ENCODE results near the gene NDUFA12. TPM values are rescaled to one million over a fixed set of nuclear protein-coding genes. Genes with fewer than 3 reads are reported as not detected.

The NDUFA12 gene
- total and polyA plus RNA-seq, 9 of the 15 experiments (the other 6 are each of a cell fraction or from before 2014, with no cell fraction given), result 115 to 986 (median 283) TPM

GRCh38 chr12:94954029-94954685 lies 49.3 kb downstream of the NDUFA12 start (continued):
- peak; percentile 21; the same call in 1 of the 2 replicates for TF ChIP-seq REST (IDR thresholded peaks at IDR 0.05; ENCODE audit: borderline replicate concordance)
- TF ChIP-seq REST (CRISPR knock-in tag; IDR thresholded peaks at IDR 0.05; ENCODE audit: low read depth), result no peak
- TF ChIP-seq JUN (IDR thresholded peaks at IDR 0.05; ENCODE audit: borderline replicate concordance, low read depth, low read length), result peak; percentile 77
- no peak for TF ChIP-seq JUN (CRISPR knock-in tag; IDR thresholded peaks at IDR 0.05; ENCODE audit: borderline replicate concordance)
- TF ChIP-seq ZNF717 (CRISPR knock-in tag; IDR thresholded peaks at IDR 0.05), result no peak
- no peak for TF ChIP-seq ZNF311 (CRISPR knock-in tag; IDR thresholded peaks at IDR 0.05)
- TF ChIP-seq ARNT (IDR thresholded peaks at IDR 0.05), result peak in 1 of 2 experiments; percentile 79; a peak in 2 of 4 replicates
- TF ChIP-seq MNT (conservative IDR thresholded peaks at IDR 0.05), result peak in 1 of 2 experiments; percentile 39; a peak in 2 of 4 replicates
- no peak for TF ChIP-seq MAFF (IDR thresholded peaks at IDR 0.05; ENCODE audit: low read length)
- no peak; the same call in 1 of the 2 replicates for TF ChIP-seq NFRKB (IDR thresholded peaks at IDR 0.05; ENCODE audit: low read depth)
- no peak for TF ChIP-seq UBTF (IDR thresholded peaks at IDR 0.05; ENCODE audit: borderline replicate concordance in 1 of 2, low read depth in 2 of 2, low read length in 2 of 2)
- TF ChIP-seq EP300 (IDR thresholded peaks at IDR 0.05; ENCODE audit: low read length), result peak; percentile 73
- TF ChIP-seq GTF2B (IDR thresholded peaks at IDR 0.05; ENCODE audit: extremely low read depth, insufficient read length), result no peak
- no peak for TF ChIP-seq FUS (optimal IDR thresholded peaks at IDR 0.05; ENCODE audit: low read depth, low read length)
